Activated T-cell treated with anti-CD3 and anti-CD28 coated beads, Interleukin-2, amount 50 U/mL, for 1 hour (primary cell): ENCODE results near the gene INPPL1.

Experiments used
- DNase-seq: peaks from one replicate; pipeline ENCODE4 v3.0.0-alpha.2; 2020

INPPL1 gene

GRCh38 chr11:72233773-72234513, 9.4 kb downstream of the INPPL1 start:
- no peak for DNase-seq

GRCh38 chr11:72234514-72234830, 9.9 kb downstream of the INPPL1 start:
- DNase-seq, result no peak

- no peak for DNase-seq
Observed at GRCh38 chr11:72234920-72235319, 10.4 kb downstream of the INPPL1 start.

- DNase-seq, result no peak
Observed at GRCh38 chr11:72235351-72236057, 10.9 kb downstream of the INPPL1 start.

- DNase-seq, result no peak
Observed at GRCh38 chr11:72236083-72236697, 11.6 kb downstream of the INPPL1 start.

GRCh38 chr11:72236774-72237111, 12.2 kb downstream of the INPPL1 start:
- no peak for DNase-seq

- DNase-seq, result no peak
Observed at GRCh38 chr11:72237112-72237931, 12.8 kb downstream of the INPPL1 start.

GRCh38 chr11:72238040-72238450, 13.5 kb downstream of the INPPL1 start:
- peak; percentile 56 for DNase-seq

GRCh38 chr11:72238492-72239312, 14.1 kb downstream of the INPPL1 start:
- no peak for DNase-seq

- DNase-seq, result no peak
Observed at GRCh38 chr11:72239313-72239848, 14.8 kb downstream of the INPPL1 start.

GRCh38 chr11:72239849-72240460, 15.4 kb downstream of the INPPL1 start:
- no peak for DNase-seq

GRCh38 chr11:72240461-72241290, 16.1 kb downstream of the INPPL1 start:
- no peak for DNase-seq

GRCh38 chr11:72241291-72241781, 16.8 kb downstream of the INPPL1 start:
- no peak for DNase-seq

- no peak for DNase-seq
Observed at GRCh38 chr11:72242141-72242540, 17.6 kb downstream of the INPPL1 start.

- DNase-seq, result no peak
Observed at GRCh38 chr11:72243173-72244059, 18.8 kb downstream of the INPPL1 start.

GRCh38 chr11:72244060-72244360, 19.4 kb downstream of the INPPL1 start, which contains the start of gene PHOX2A:
Gene PHOX2A, minus strand, starts transcription at chr11:72244176. Its CDS starts 172 bp downstream, at chr11:72244004.
- no peak for DNase-seq

GRCh38 chr11:72244361-72245262, 20.0 kb downstream of the INPPL1 start:
- DNase-seq, result no peak

GRCh38 chr11:72245263-72245816, 20.8 kb downstream of the INPPL1 start:
- no peak for DNase-seq
